ENCODE data around the gene SPPL2B.

- TF ChIP-seq EZH2 (IDR thresholded peaks at IDR 0.05; ENCODE audit: borderline replicate concordance) (no peak), CTCF (IDR thresholded peaks at IDR 0.05; ENCODE audit: poor library complexity) (no peak)
These were observed 3.0 kb upstream of the SPPL2B start for GRCh38 chr19:2325281-2326046.

Data from hepatocyte (in vitro differentiated cells).